KG1 (cell line): ENCODE data around the gene MAGIX.

Experiments used
- DNase-seq: peaks from one replicate; lab custom pipeline; 2025; lab: John Stamatoyannopoulos, UW

MAGIX gene

GRCh38 chrX:49184294-49185281, 22.0 kb downstream of the MAGIX start:
- no peak for DNase-seq

GRCh38 chrX:49186125-49187027, 23.8 kb downstream of the MAGIX start, which contains the start of gene PRICKLE3:
Gene PRICKLE3, minus strand, starts transcription at chrX:49186373. Its CDS starts 76 bp downstream, at chrX:49186297.
- peak; percentile 9 for DNase-seq

- no peak for DNase-seq
These were observed 24.5 kb downstream of the MAGIX start for GRCh38 chrX:49187028-49187394.

GRCh38 chrX:49187526-49187925, 25.0 kb downstream of the MAGIX start:
- no peak for DNase-seq

- DNase-seq, result no peak
These were observed 26.0 kb downstream of the MAGIX start for GRCh38 chrX:49188468-49189076.

- no peak for DNase-seq
These were observed 27.0 kb downstream of the MAGIX start for GRCh38 chrX:49189606-49190005.

GRCh38 chrX:49190821-49191573, 28.4 kb downstream of the MAGIX start:
- DNase-seq, result peak; percentile 52

- DNase-seq, result no peak
These were observed 29.0 kb downstream of the MAGIX start for GRCh38 chrX:49191574-49192011.

GRCh38 chrX:49192722-49193328, 30.3 kb downstream of the MAGIX start:
- no peak for DNase-seq

- DNase-seq, result no peak
These were observed 31.0 kb downstream of the MAGIX start for GRCh38 chrX:49193542-49193964.

- no peak for DNase-seq
These were observed 35.1 kb downstream of the MAGIX start for GRCh38 chrX:49197543-49198087.

GRCh38 chrX:49198540-49199314, 36.2 kb downstream of the MAGIX start:
- no peak for DNase-seq

GRCh38 chrX:49199315-49199595, 36.7 kb downstream of the MAGIX start:
- DNase-seq, result no peak

- peak; percentile 19 for DNase-seq
These were observed 37.6 kb downstream of the MAGIX start, which contains the start of gene SYP for GRCh38 chrX:49199906-49200771. Gene SYP, minus strand, starts transcription at chrX:49200193. Its CDS starts 7 bp downstream, at chrX:49200186.

- DNase-seq, result no peak
These were observed 39.5 kb downstream of the MAGIX start for GRCh38 chrX:49202022-49202421.

GRCh38 chrX:49203536-49203935, 41.0 kb downstream of the MAGIX start:
- no peak for DNase-seq

- DNase-seq, result no peak
These were observed 41.5 kb downstream of the MAGIX start for GRCh38 chrX:49204017-49204416.

GRCh38 chrX:49204709-49205108, 42.2 kb downstream of the MAGIX start:
- DNase-seq, result no peak

- DNase-seq, result no peak
These were observed 42.9 kb downstream of the MAGIX start for GRCh38 chrX:49205443-49205842.
